Measurements from ENCODE around the gene MEF2D. TPM values are rescaled to one million over a fixed set of nuclear protein-coding genes. Genes with fewer than 3 reads are reported as not detected.

MEF2D gene

DNA sequence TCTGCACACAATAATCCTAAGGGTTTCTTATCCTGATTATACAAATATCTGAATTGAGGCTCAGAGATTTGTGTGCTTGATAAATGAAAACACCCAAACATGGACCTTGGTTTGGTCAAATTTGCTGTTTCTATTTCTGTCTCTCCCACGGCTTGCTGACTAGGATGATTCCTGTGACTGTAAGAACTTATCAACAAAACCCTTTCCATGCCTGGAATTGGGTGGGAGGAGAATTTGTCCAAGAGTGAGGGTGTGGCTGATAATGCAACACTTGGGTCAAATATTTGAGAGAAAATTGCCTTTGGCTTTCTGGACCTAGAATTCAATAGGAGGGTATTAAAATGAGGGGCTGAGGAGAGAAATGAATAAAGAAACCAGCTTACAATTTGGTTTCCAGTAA lies 83.6 kb downstream of the MEF2D start:
- peaks cover 15 to 94% (median 72%) of the 10 kb centered on the region in 3 experiments for H3K27me3 ChIP-seq (ENCODE audit: control insufficient read depth in 3 of 3, insufficient read depth in 3 of 3, low read depth in 1 of 3, low read length in 3 of 3)
- no peak overlapping the region for H3K4ac ChIP-seq (ENCODE audit: low read length)
- no peak overlapping the region for H2AFZ ChIP-seq (ENCODE audit: low read length)
- H3K79me1 ChIP-seq (ENCODE audit: low read depth, low read length), result no peaks in the 10 kb centered on the region
- no peak overlapping the region for H4K8ac ChIP-seq (ENCODE audit: low read depth, low read length)
- peaks cover 0 to 6% of the 10 kb centered on the region in 2 donors for H3K4me1 ChIP-seq (ENCODE audit: control insufficient read depth in 2 of 2, insufficient read depth in 1 of 2, low read depth in 1 of 2, low read length in 2 of 2)
- no peak overlapping the region for H3K23ac ChIP-seq (ENCODE audit: low read depth, low read length, poor library complexity)
- H3K36me3 ChIP-seq (replicated peaks in 1 of 2; ENCODE audit: control insufficient read depth in 2 of 2, insufficient read depth in 2 of 2, low read length in 2 of 2), result no peaks in the 10 kb centered on the region
- no peak overlapping the region for H3K18ac ChIP-seq (ENCODE audit: low read length)
- no peak for DNase-seq (ENCODE audit: low spot score)
- H3K9me3 ChIP-seq (replicated peaks in 1 of 2; ENCODE audit: control insufficient read depth in 2 of 2, insufficient read depth in 1 of 2, low read depth in 1 of 2, low read length in 2 of 2), result peaks cover 0 to 2% of the 10 kb centered on the region in 2 donors
- no peak overlapping the region for H2BK5ac ChIP-seq (ENCODE audit: low read length)
- no peak overlapping the region for H2BK120ac ChIP-seq (ENCODE audit: low read depth, low read length)
- H2AK5ac ChIP-seq (ENCODE audit: low read depth, low read length), result no peak overlapping the region
- no peak overlapping the region for H3K4me2 ChIP-seq (ENCODE audit: insufficient read depth, low read length, poor library complexity, severe bottlenecking)
- H4K91ac ChIP-seq (ENCODE audit: low read depth, low read length, poor library complexity), result no peak overlapping the region
- WGBS, 2 donors (ENCODE audit: extremely low coverage in 2 of 2, insufficient read length in 2 of 2, insufficient replicate concordance in 1 of 2), result no CpG with 5 or more reads among the region's 1 CpG
- H2BK12ac ChIP-seq (ENCODE audit: low read length), result no peak overlapping the region
- H3K27ac ChIP-seq (replicated peaks; ENCODE audit: low read length), result no peak overlapping the region
- H3K14ac ChIP-seq (ENCODE audit: low read length), result no peak overlapping the region
- no peak overlapping the region for H3K4me3 ChIP-seq (ENCODE audit: low read length in 2 of 2)
- no peak overlapping the region for H2BK15ac ChIP-seq (ENCODE audit: low read length)
- H3K9ac ChIP-seq (ENCODE audit: low read depth, low read length, poor library complexity), result no peak overlapping the region

DNA sequence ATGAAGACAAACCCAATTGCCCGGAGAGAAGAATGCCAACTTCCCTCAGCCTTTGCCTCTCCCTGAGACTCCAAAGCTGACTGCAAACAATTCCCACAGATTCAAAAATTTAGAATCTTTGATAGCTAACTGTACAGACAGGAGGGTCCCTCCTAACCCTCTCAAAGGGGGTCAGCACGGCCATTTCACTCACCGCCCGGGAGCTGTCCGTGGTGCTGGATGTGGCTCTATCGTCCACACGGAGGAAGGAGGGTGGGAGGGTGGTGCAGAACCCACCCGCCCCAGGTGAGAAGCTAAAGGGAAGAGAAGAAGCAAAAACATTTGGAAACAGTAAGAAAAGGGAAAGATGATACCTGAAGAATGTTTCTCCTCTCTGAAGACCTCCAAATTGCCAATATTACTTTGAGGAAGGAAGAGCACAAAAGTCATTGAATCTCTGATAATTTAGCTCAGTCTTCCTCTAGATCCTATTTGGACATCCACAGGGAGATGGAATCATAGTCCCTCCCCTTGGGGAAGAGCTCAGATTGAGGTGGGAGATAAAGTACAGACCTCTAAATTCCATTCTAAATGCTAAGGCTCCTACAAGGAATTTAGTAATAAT lies 86.0 kb downstream of the MEF2D start:
- Histone ChIP-seq H3K4ac (ENCODE audit: low read length) (no peak overlapping the region), H3K4me1 (ENCODE audit: control insufficient read depth in 2 of 2, insufficient read depth in 1 of 2, low read depth in 1 of 2, low read length in 2 of 2) (peaks cover 0 to 4% of the 10 kb centered on the region in 2 donors), H3K9me3 (replicated peaks in 1 of 2; ENCODE audit: control insufficient read depth in 2 of 2, insufficient read depth in 1 of 2, low read depth in 1 of 2, low read length in 2 of 2) (peaks cover 0 to 2% of the 10 kb centered on the region in 2 donors), H2AK5ac (ENCODE audit: low read depth, low read length) (no peak overlapping the region), H3K14ac (ENCODE audit: low read length) (no peak overlapping the region), H4K8ac (ENCODE audit: low read depth, low read length) (no peak overlapping the region), H2AFZ (ENCODE audit: low read length) (no peak overlapping the region), H3K79me1 (ENCODE audit: low read depth, low read length) (no peaks in the 10 kb centered on the region), H3K4me3 (ENCODE audit: low read length in 2 of 2) (no peak overlapping the region), H3K27me3 (ENCODE audit: control insufficient read depth in 3 of 3, insufficient read depth in 3 of 3, low read depth in 1 of 3, low read length in 3 of 3) (peaks cover 0 to 87% (median 52%) of the 10 kb centered on the region in 3 experiments), H2BK120ac (ENCODE audit: low read depth, low read length) (no peak overlapping the region), H3K23ac (ENCODE audit: low read depth, low read length, poor library complexity) (no peak overlapping the region), H4K91ac (ENCODE audit: low read depth, low read length, poor library complexity) (no peak overlapping the region), H3K36me3 (replicated peaks in 1 of 2; ENCODE audit: control insufficient read depth in 2 of 2, insufficient read depth in 2 of 2, low read length in 2 of 2) (no peaks in the 10 kb centered on the region), H2BK15ac (ENCODE audit: low read length) (no peak overlapping the region), H3K4me2 (ENCODE audit: insufficient read depth, low read length, poor library complexity, severe bottlenecking) (no peak overlapping the region), H2BK12ac (ENCODE audit: low read length) (no peak overlapping the region), H2BK5ac (ENCODE audit: low read length) (no peak overlapping the region), H3K27ac (replicated peaks; ENCODE audit: low read length) (no peak overlapping the region), H3K18ac (ENCODE audit: low read length) (no peak overlapping the region), H3K9ac (ENCODE audit: low read depth, low read length, poor library complexity) (no peak overlapping the region)
- no peak for DNase-seq (ENCODE audit: low spot score)
- no CpG with 5 or more reads among the region's 8 CpGs for WGBS, 2 donors (ENCODE audit: extremely low coverage in 2 of 2, insufficient read length in 2 of 2, insufficient replicate concordance in 1 of 2)

Small RNAs within 50 kb of the gene (small RNA-seq; reads per million reads assigned to genes)
- gene MIR9-1 (ENCODE audit: insufficient read depth), result not detected
- not detected for gene RF00019 (ENCODE audit: insufficient read depth)

Measured in neuronal stem cell (in vitro differentiated cells).